Cardiac ventricle fibroblast (primary cell): ENCODE measurements around the gene FBXL2. TPM values are rescaled to one million over a fixed set of nuclear protein-coding genes. Genes with fewer than 3 reads are reported as not detected.

Source experiments
- total RNA-seq: library from RNA; depleted of rRNA; stranded (reverse); fragments of >200 nt; gene quantifications from 2 replicates; pipeline ENCODE4 v1.2.3, GENCODE V29; 2015

The FBXL2 gene, protein sequence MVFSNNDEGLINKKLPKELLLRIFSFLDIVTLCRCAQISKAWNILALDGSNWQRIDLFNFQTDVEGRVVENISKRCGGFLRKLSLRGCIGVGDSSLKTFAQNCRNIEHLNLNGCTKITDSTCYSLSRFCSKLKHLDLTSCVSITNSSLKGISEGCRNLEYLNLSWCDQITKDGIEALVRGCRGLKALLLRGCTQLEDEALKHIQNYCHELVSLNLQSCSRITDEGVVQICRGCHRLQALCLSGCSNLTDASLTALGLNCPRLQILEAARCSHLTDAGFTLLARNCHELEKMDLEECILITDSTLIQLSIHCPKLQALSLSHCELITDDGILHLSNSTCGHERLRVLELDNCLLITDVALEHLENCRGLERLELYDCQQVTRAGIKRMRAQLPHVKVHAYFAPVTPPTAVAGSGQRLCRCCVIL
- 4.1 and 7.0 TPM in 2 replicates for total RNA-seq

GRCh38 chr3:33277193-33277882, at the start of gene FBXL2:
Gene FBXL2, plus strand, starts transcription at chr3:33277442. Its CDS starts 71 bp downstream, at chr3:33277513.

Other genes starting within 250 kb of the FBXL2 start
- 71.3 and 109 TPM in 2 replicates for gene GLB1, start 180.3 kb upstream of the FBXL2 start, total RNA-seq
- 3.7 and 5.6 TPM in 2 replicates for gene TMPPE, start 180.3 kb upstream of the FBXL2 start, total RNA-seq
- 498 and 547 TPM in 2 replicates for gene CRTAP, start 163.4 kb upstream of the FBXL2 start, total RNA-seq
- 1.6 and 2.2 TPM in 2 replicates for gene SUSD5, start 58.6 kb upstream of the FBXL2 start, total RNA-seq
- gene UBP1, start 163.0 kb downstream of the FBXL2 start, total RNA-seq, result 29.5 and 33.4 TPM in 2 replicates